ENCODE measurements around the gene PARP3. TPM values are rescaled to one million over a fixed set of nuclear protein-coding genes. Genes with fewer than 3 reads are reported as not detected.

PARP3 gene
- total and polyA plus RNA-seq, 10 of the 15 experiments (the other 5 are each of a cell fraction or from before 2014, with no cell fraction given) = 2.1 to 31.2 (median 19.5) TPM

- TF ChIP-seq, protein P1, sequence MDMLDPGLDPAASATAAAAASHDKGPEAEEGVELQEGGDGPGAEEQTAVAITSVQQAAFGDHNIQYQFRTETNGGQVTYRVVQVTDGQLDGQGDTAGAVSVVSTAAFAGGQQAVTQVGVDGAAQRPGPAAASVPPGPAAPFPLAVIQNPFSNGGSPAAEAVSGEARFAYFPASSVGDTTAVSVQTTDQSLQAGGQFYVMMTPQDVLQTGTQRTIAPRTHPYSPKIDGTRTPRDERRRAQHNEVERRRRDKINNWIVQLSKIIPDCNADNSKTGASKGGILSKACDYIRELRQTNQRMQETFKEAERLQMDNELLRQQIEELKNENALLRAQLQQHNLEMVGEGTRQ (IDR thresholded peaks at IDR 0.05; ENCODE audit: borderline replicate concordance, low read depth, low read length) = no peak
- TF ChIP-seq TCF7 (IDR thresholded peaks at IDR 0.05; ENCODE audit: borderline replicate concordance) = no peak
- no peak for TF ChIP-seq SUZ12 (IDR thresholded peaks at IDR 0.05; ENCODE audit: unreplicated experiment)
- TF ChIP-seq, protein P2, sequence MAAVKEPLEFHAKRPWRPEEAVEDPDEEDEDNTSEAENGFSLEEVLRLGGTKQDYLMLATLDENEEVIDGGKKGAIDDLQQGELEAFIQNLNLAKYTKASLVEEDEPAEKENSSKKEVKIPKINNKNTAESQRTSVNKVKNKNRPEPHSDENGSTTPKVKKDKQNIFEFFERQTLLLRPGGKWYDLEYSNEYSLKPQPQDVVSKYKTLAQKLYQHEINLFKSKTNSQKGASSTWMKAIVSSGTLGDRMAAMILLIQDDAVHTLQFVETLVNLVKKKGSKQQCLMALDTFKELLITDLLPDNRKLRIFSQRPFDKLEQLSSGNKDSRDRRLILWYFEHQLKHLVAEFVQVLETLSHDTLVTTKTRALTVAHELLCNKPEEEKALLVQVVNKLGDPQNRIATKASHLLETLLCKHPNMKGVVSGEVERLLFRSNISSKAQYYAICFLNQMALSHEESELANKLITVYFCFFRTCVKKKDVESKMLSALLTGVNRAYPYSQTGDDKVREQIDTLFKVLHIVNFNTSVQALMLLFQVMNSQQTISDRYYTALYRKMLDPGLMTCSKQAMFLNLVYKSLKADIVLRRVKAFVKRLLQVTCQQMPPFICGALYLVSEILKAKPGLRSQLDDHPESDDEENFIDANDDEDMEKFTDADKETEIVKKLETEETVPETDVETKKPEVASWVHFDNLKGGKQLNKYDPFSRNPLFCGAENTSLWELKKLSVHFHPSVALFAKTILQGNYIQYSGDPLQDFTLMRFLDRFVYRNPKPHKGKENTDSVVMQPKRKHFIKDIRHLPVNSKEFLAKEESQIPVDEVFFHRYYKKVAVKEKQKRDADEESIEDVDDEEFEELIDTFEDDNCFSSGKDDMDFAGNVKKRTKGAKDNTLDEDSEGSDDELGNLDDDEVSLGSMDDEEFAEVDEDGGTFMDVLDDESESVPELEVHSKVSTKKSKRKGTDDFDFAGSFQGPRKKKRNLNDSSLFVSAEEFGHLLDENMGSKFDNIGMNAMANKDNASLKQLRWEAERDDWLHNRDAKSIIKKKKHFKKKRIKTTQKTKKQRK (IDR thresholded peaks at IDR 0.05; ENCODE audit: low read depth, low read length) = no peak
- TF ChIP-seq ZNF384 (IDR thresholded peaks at IDR 0.05; ENCODE audit: borderline replicate concordance, low read depth, low read length) = no peak
- no peak for TF ChIP-seq IKZF1 (conservative IDR thresholded peaks at IDR 0.05)
- TF ChIP-seq POLR2AphosphoS2 (IDR thresholded peaks at IDR 0.05; ENCODE audit: low read depth, low read length) = no peak
- TF ChIP-seq, protein P3, sequence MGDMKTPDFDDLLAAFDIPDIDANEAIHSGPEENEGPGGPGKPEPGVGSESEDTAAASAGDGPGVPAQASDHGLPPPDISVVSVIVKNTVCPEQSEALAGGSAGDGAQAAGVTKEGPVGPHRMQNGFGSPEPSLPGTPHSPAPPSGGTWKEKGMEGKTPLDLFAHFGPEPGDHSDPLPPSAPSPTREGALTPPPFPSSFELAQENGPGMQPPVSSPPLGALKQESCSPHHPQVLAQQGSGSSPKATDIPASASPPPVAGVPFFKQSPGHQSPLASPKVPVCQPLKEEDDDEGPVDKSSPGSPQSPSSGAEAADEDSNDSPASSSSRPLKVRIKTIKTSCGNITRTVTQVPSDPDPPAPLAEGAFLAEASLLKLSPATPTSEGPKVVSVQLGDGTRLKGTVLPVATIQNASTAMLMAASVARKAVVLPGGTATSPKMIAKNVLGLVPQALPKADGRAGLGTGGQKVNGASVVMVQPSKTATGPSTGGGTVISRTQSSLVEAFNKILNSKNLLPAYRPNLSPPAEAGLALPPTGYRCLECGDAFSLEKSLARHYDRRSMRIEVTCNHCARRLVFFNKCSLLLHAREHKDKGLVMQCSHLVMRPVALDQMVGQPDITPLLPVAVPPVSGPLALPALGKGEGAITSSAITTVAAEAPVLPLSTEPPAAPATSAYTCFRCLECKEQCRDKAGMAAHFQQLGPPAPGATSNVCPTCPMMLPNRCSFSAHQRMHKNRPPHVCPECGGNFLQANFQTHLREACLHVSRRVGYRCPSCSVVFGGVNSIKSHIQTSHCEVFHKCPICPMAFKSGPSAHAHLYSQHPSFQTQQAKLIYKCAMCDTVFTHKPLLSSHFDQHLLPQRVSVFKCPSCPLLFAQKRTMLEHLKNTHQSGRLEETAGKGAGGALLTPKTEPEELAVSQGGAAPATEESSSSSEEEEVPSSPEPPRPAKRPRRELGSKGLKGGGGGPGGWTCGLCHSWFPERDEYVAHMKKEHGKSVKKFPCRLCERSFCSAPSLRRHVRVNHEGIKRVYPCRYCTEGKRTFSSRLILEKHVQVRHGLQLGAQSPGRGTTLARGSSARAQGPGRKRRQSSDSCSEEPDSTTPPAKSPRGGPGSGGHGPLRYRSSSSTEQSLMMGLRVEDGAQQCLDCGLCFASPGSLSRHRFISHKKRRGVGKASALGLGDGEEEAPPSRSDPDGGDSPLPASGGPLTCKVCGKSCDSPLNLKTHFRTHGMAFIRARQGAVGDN (IDR thresholded peaks at IDR 0.05) = no peak
These were observed 3.3 kb upstream of the PARP3 start (continued) for GRCh38 chr3:51938780-51939425.

Measured in GM12878 (cell line).